Activated CD8-positive, alpha-beta memory T cell treated with anti-CD3 and anti-CD28 coated beads for 1 hour (primary cell): ENCODE results near the gene PI16.

ENCODE experiments used
- DNase-seq, 2 donors: peaks; one replicate each; pipeline ENCODE4 v3.0.0-alpha.2; 2020; ENCODE audit warnings: low read depth in 1 of 2; ENCODE audit errors: extremely low read depth in 1 of 2

Gene PI16

GRCh38 chr6:36954262-36954931 lies at the start of gene PI16:
PI16 (plus strand) TSS chr6:36954738; CDS start chr6:36954761, 23 bp downstream.
- DNase-seq = no peak

DNA sequence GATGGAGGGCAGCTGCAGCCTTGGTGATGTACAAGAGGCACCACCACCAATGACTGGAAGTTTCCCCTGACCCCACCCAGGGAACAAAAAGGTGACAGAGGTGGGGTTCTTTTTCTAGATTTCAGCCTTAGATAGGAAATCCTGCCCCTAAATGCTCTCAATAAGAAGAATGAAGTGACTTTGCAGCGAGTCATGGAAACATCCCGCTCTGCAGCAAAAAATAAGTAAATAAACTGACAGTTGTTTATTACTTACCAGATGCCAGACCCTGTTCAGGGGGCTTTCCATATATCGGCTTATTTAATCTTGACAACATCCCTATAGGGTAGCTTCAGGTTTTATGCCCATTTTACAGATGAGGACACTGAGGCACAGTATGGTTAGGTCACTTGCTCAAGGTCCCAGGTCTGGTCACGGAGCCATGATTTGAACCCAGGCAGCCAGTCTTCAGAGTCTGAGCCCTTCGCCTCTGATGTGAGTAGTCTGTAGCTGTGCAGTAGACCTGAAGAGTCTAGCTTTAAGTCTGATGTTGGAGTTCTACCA lies 49.6 kb upstream of the PI16 start:
- no peak for DNase-seq

GRCh38 chr6:36906539-36907325 lies 47.8 kb upstream of the PI16 start:
- no peak for DNase-seq

- no peak for DNase-seq
Measured at GRCh38 chr6:36907781-36908180, 46.8 kb upstream of the PI16 start.

- DNase-seq = no peak
Measured at GRCh38 chr6:36908747-36909146, 45.8 kb upstream of the PI16 start.

DNA sequence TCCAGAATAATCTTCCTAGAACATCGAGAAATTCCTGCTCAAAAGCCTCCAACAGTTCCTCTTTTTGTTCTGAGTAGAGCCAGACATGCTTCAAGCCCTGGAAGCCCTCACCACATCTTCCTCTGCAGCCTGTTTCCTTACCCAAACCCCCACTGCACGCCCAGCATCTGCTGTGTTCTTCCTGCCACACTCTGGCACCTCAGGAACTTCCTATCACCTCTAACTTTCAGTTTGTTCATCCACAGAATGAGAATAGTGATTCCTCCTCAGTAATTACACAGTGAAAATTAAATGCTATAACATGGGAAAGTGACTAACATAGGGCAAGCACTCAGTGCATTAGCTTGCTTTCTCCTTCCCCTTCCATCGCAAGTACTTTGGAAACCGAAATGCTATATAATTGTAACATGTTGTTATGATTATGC lies 42.5 kb upstream of the PI16 start:
- no peak for DNase-seq

GRCh38 chr6:36912586-36912985 lies 42.0 kb upstream of the PI16 start:
- peak; percentile 11 to 18 for DNase-seq

- DNase-seq = no peak
Measured at GRCh38 chr6:36913082-36913481, 41.5 kb upstream of the PI16 start.

- no peak for DNase-seq
Measured at GRCh38 chr6:36914227-36914794, 40.2 kb upstream of the PI16 start.

DNA sequence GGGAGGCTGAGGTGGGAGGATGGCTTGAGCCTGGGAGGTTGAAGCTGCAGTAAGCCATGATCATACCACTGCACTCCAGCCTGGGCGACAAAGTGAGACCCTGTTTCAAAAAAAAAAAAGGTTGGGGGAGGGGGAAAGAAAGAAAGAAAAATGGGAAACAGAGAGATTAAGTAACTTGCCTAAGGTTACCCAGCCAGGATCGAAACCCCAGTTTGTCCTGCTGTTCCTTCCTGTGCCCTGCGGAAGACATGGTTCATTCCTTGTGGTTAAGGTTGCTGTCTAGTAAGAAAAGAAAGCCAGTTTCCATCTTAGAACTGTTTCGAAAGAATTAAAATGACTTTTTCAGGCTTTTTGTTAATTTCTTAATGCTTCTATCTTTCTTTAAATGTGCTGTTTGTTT lies 38.9 kb upstream of the PI16 start:
- no peak for DNase-seq

- DNase-seq = no peak
Measured at GRCh38 chr6:36916126-36916525, 38.4 kb upstream of the PI16 start.

GRCh38 chr6:36917541-36918193 lies 36.9 kb upstream of the PI16 start:
- DNase-seq = no peak

DNA sequence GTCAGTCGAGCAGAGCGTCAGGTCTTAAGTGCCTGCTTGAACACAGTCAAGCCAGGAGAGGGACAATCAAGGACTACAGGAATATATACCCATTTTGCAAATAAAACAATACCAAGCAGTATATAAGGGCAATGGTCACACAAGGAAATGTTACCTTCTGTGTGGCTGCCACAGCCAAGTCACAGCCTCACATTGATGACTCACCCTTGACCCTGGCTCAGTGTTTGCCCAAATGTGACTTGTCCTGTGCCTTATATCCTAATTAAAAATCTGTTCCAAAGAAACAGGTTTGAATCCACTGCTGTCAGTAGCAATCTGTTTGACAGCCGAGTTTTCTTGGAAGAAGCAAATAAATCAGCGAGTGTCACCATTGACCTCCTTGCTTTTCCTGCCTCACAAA lies 34.5 kb upstream of the PI16 start:
- no peak for DNase-seq

GRCh38 chr6:36920546-36920945 lies 34.0 kb upstream of the PI16 start:
- DNase-seq = no peak

GRCh38 chr6:36924131-36924530 lies 30.4 kb upstream of the PI16 start:
- DNase-seq = no peak

GRCh38 chr6:36924778-36925374 lies 29.7 kb upstream of the PI16 start:
- no peak for DNase-seq

DNA sequence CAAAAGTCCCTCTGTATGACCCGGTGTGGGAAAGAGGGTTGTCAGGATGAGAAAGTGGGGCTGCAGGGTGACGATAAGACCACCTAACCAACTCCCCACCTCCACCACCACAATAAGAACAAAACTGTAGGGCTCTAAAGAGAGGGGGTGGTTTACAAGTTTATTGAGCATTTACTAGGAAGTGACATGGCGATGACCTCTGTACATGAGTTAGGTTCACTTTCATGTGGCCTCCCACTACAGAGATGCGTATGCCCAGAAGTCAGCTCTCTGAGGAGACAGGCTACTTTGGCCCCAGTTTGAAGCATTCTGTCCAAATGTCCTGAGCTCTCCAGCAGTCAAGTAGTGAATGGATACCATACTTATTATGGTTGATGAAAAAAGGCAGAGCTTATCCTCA lies 28.7 kb upstream of the PI16 start:
- no peak for DNase-seq

DNA sequence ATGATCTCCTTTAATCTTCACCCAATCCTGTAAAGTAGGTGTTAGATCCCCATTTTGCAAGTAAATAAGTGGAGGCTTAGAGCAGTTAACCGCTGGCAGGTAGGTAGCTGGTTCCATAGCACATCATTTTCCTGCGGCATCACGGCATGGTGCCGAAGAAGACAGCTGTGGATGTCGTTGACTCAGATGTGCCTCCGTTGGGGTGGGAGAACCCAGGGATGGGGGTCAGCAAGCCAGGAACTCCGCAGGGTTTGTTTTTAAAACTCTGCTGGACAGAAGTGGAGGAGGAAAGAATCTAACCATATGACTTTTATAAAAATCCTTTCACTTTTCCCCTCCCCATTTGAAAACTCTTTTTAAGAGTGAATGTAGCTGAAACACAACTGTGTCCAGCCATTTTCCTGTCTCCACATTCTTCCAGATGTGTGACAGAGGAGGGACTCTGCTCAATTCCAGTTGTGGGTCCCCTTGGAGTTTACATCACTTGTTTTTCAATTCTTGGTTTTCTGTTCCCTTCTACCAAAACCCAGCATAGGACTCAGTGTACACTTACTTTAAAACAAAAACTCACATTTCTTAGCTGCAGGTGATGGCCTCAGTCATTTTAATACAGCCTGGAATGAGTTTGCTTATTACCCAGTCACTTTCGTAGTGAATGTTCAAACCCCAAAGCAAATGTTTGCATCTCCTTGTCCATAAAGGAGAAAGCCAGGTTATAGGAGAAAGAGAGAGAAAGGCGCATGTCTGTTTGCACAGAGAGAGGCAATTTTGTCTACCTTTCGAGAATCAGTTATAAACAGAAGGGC lies 27.6 kb upstream of the PI16 start:
- DNase-seq = no peak

GRCh38 chr6:36927691-36928546 lies 26.6 kb upstream of the PI16 start:
- no peak for DNase-seq
